NCI-H446 (cell line): ENCODE measurements around the gene RAD17.
"Not testable (repeated sequence)": the region's sequence is repeated elsewhere in the genome, so short reads cannot be mapped to it uniquely, and the experiment has no call there.

ENCODE experiments used
- DNase-seq, 2 experiments: peaks; one replicate each; lab custom pipeline; 2025; lab: John Stamatoyannopoulos, UW

Gene RAD17, protein sequence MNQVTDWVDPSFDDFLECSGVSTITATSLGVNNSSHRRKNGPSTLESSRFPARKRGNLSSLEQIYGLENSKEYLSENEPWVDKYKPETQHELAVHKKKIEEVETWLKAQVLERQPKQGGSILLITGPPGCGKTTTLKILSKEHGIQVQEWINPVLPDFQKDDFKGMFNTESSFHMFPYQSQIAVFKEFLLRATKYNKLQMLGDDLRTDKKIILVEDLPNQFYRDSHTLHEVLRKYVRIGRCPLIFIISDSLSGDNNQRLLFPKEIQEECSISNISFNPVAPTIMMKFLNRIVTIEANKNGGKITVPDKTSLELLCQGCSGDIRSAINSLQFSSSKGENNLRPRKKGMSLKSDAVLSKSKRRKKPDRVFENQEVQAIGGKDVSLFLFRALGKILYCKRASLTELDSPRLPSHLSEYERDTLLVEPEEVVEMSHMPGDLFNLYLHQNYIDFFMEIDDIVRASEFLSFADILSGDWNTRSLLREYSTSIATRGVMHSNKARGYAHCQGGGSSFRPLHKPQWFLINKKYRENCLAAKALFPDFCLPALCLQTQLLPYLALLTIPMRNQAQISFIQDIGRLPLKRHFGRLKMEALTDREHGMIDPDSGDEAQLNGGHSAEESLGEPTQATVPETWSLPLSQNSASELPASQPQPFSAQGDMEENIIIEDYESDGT

DNA sequence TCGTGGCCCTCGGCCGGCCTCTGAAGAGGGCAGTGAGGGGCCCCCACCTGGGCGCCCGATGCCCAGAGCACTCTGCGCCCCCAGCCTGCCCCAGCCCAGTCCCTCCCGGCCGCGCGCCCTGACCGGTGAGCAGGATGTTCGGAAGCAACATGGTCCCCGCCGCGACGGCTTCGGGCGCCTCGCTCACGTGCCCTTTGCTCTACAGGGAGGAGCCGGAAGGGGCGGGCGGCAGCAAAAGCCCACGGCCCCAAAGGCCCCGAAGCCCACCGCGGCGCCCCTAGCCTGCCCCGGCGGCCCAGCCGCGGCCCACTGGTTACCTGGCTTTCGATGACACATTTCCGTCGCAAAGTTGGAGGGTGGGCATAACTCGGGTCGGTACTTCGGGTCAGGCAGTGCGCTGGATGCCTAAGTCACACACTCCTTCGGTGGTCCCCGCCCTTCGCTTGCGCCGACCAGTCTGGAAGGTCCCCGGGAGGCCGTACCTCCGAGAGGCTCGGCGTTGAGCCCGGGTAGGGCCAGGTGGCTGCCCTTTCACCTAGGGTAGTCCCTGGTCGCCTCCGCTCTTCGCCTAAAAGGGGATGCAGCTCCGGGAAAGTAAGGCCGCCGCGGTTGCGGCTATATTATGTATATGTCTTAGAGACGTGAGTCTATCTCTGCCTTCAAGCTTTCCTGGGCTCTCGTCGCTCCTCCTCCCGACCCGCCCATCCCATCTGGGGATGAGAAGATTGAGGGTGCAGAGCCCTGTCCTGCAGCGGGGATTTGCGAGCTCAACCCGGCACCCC is at the start of gene RAD17, which contains the start of the genes AK6 and TAF9:
Gene RAD17, plus strand, starts transcription at position 479 of the 782 bp plus-strand sequence. CDS start 2,391 bp downstream, outside the sequence.
Gene AK6, minus strand, starts transcription at position 181 of the 782 bp plus-strand sequence. Its CDS starts 30 bp downstream, at position 151.
Gene TAF9, minus strand, starts transcription at position 181 of the 782 bp plus-strand sequence. CDS start 3,783 bp downstream, outside the sequence.
- peak; percentile 88 to 89 for DNase-seq

DNA sequence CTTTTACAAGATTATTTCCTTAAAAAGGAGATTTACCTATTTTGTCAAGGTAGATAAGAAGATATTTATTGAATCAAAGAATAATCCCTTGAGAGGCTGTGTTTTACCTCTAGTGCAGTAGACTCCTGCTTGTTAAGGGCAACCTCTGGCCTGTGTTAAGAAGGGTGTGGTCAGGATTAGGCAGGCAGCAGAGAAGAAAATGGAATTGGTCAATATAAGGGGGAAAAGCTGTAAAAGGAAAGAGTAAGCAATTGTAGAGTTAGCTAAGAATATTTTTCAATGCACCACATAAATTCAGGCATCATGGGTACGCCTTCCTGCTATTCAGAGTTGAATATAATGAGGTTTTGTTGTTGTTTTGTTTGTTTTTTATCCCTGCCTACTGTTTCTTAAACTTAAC is 43.3 kb upstream of the RAD17 start:
- no peak for DNase-seq

DNA sequence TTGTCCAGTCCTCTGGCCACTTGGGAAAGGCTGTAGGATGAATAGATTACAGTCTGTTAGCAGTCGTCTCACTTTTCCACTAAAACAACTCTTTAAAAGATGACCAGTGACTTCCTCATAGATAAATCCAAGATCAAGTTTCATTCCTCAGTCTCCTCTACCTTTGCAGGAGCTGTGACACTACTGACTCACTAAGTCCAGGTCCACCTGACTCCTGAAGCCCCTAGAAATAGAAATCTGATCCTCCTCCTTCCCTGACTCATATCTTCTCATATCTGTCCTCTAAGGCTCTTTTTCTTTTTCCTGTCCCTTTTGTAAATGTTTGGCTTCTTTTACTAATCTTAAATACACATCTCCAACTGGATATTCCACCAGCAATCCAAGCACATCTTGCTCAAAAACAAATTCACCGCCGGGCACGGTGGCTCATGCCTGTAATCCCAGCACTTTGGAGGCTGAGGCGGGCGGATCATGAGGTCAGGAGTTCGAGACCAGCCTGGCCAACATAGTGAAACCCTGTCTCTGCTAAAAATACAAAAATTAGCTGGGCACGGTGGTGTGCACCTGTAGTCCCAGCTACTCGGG is 39.6 kb upstream of the RAD17 start:
- no peak for DNase-seq

DNA sequence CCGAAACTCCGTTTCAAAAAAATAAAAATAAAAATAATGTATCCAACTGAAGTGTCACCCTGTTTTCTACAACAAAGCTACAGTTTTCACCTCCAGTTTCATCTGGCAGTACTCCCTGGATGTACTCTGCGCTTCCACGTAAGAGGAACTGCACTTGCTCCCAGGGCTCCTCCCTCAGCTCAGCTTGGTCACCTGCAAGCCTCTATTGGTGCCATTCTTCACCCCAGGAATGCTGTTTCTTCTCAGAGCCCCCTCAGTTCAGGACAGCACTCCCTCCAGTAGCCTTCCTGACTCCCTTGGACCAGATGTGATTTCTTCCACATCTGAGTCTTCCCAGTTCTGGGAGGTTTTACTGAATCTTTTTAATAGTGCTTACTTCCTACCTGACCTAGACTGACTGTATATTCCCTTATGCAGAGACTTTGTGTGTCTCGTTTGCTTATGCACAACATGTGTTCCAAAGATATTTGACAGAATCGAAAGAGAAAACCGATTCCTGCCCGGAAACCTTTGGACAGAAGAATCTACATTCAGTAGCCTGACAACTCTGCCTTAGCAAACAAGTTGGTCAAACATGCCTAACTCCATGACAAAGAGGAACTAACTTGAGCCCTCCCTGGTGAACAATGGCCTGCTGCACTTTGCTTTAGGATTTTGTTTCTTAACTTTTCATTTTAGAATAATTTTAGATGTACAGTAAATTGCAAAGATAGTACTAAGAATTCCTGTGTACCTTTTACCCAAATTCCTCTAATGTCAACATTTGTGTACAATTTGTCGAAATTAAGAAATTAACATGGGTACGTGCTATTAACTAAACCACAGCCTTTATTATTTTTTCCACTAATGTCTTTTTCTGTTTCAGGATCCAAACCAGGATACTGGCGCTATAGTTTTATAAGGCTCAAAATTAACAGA is 37.8 kb upstream of the RAD17 start:
- DNase-seq = no peak

DNA sequence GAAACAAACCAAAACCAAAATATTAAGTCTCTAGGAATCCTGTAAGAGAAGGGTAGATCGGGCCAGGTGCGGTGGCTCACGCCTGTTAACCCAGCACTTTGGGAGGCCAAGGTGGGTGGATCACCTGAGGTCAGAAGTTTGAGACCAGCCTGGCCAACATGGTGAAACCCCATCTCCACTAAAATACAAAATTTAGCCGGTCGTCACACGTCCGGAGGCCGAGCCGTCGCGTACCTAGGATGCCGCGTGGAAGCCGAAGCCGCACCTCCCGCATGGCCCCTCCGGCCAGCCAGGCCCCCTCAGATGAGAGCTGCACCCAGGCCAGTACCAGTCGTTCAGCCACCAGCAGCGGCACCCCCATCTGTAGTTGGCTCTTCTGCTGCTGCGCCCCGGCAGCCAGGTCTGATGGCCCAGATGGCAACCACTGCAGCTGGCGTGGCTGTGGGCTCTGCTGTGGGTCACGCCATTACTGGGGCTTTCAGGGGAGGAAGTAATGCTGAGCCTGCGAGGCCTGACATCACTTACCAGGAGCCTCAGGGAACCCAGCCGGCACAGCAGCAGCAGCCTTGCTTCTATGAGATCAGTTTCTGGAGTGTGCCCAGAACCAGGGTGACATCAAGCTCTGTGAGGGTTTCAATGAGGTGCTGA is 35.8 kb upstream of the RAD17 start:
- DNase-seq = not testable (repeated sequence)

DNA sequence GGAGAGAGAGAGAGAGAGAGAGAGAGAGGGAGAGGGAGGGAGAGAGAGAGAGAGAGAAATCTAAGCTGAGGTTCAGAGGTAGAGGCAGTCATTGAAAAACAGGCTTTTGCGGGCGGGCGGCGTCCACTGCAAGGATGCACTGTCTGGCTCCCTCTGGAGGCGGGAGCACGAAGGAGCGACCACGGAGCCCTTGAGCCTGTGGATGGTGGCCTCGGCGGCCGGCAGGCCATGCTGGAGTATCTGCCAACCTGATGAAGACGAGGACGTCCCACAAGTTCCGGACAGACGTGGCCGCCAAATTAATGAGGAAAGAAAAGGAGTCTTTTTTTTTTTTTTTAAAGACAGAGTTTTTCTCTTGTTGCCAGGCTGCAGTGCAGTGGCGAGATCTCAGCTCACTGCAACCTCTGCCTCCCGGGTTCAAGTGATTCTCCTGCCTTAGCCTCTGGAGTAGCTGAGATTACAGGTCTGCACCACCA is 34.8 kb upstream of the RAD17 start:
- peak; percentile 15 to 69 for DNase-seq

DNA sequence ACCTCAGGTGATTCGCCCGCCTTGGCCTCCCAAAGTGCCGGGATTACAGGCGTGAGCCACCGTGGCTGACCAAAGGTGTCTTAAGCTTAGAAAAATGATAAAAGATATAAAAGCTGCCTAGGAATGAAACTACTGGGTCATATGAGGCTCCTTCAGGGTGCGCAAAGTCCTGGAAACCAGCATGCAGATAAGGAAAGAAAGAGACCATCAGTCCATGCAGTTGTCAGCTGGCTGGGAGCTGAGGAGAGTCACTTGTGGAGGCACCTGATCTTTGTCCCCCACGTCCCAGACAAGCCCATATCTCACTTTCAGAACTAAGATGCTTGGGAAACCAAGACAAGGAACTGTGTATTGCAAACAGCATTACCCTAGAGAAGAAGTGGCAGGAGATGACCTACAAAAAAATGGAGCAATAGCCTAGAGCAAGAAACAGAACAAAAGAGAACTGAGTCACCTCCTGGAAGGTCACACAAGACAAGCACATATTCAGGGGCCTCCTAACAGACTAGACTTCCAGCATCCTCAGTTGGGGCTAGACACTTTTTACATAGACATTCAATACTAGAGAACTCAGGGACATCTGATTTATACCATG is 34.2 kb upstream of the RAD17 start:
- DNase-seq = no peak

DNA sequence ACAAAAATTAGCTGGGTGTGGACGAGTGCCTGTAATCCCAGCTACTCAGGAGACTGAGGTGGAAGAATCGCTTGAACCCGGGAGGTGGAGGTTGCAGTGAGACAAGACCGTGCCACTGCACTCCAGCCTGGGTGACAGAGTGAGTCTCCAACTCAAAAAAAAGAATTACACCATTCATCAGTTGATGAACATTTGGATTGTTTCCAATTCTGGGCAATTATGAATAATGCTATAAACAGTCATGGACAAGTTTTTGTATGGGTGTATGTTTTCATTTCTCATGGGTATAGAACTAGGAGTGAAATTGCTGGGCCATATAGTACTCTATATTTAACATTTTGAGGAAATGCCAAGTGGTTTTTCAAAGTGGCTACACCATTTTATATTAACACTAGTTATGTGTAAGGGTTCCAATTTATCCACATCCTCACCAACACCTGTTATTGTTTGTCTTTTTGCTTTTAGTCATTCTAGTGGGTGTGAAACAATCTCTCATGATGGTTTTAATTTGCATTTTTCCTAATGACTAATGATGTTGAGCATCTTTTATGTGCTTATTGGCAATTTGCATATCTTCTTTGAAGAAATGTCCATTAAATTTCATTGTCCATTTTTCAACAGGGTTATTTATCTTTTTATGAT is 28.0 kb upstream of the RAD17 start:
- no peak for DNase-seq

DNA sequence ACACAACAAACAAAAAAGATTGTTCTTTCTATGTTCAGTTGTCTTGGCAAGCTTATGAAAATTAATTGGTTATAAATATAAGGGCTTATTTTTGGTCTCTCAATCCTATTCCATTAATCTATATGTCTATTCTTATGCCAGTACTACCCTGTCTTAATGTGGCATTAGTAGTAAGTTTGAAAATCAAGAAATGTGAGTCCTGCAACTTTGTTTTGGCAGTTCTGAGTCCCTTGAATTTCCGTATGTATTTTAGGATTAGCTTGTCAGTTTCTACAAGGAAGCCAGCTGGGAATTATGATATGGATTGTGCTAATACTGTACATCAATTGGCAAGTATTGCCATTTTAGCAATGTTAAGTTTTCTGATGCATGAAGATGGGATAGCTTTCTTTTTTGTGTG is 26.5 kb upstream of the RAD17 start:
- DNase-seq = no peak

DNA sequence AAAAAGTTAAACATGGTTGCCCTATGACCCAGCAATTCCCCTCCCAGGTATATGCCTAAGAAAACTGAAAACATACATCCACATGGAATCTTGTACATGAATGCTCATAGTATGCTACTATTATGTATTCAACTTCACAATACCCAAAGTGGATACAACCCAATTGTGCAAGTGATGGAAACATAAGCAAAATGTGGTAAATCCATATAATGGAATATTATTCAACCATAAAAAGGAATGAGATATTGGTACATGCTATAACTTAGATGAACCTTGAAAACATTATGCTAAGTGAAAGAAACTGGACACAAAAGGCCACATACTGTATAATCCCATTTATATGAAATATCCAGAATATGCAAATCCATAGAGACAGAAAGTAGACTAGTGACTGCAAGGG is 19.0 kb upstream of the RAD17 start:
- DNase-seq = no peak

DNA sequence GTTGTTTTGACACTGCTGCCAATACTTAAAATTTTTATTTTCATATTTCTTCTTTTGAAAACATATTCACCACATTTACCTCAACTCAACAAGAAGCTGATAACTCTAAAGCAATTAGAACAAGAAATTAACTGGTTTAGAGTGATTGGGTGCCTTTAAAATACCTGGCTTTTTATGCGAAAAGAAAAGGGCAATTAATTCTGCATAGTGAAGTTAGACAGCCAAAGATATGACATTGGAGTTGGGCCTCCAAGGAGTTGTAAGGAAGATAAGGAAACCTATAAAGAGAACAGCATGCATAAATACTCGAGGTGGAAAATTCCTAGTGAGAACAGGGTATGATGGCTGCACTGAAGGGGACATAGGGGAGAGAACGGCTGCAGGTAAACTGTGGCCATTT is 9.9 kb upstream of the RAD17 start:
- DNase-seq = no peak

DNA sequence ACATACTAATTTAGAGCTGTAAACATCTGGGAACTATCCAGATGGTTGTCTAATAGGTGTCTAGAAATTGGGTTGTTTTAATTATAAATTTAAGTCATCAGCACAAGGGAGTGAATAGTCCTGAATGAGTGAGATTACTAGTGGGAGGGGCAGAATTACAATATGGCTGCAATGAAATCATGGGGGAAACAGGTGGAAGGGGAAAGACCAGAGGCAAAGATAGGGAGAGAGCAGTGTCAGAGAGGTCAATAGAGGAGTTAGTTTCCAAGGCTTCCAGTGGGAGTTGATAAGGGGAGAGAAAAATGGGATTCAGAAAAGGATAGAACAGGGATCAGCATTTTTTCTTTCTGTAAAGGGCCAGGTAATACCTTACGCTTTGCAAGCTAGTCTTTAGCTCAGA is 9.2 kb upstream of the RAD17 start:
- no peak for DNase-seq

DNA sequence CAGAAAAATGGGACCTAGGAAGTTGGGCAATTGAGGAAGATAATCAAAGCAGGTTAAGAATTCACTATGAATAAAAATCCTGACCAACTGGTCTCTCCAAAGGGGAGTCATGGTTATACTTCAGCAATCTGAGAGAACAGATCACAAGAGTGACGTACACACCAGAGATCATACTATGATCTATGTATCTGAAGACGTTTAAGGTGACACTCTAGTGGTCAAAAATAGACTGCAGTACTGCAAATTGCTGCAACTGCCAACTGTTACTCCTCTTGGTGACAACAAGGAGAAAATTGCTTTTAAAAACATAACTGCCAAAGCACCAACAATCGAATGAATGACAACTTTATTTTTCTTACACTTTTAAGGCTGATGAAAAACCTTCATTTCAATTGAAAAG is 5.2 kb upstream of the RAD17 start:
- DNase-seq = no peak

DNA sequence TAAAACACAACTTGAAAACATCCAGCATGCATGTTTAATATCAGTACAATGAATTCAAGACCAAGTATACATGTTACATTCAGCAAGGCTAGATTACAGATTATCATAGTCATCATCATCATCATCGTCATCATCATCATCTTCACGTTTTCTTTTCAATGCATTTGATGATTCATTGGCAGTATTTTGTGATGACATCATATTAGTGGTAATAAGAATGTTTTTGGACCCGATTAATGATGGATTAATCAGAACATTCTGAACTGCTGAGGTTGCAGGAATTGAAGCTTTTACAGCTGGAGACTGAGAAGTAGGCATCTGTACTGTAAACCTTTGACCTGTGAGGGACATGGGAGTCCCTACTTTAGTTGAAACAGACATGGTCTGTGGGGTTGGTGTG is 4.8 kb upstream of the RAD17 start:
- DNase-seq = no peak

DNA sequence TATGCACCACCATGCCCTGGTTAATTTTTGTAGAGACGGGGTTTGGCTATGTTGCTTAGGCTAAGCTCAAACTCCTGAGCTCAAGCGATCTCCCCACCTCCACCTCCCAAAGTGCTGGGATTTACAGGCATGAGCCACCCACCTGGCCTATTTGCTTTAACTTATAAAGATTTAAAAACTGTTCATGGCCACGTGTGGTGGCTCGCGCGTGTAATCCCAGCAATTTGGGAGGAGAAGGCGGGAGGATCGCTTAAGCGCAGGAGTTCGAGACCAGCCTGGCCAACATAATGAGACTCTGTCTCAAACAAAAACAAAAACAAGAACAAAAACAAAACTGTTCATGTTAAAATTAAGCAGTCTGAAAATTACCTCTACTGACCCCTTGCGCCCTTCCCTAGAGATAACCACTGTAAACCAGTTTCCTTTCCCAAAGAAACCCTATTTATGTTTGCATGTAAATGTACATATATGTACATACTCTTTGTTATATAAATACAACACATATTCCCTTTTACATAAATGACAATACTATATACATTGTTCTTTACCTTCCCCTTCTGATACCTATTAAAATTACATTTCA is 1.8 kb upstream of the RAD17 start:
- DNase-seq = no peak

DNA sequence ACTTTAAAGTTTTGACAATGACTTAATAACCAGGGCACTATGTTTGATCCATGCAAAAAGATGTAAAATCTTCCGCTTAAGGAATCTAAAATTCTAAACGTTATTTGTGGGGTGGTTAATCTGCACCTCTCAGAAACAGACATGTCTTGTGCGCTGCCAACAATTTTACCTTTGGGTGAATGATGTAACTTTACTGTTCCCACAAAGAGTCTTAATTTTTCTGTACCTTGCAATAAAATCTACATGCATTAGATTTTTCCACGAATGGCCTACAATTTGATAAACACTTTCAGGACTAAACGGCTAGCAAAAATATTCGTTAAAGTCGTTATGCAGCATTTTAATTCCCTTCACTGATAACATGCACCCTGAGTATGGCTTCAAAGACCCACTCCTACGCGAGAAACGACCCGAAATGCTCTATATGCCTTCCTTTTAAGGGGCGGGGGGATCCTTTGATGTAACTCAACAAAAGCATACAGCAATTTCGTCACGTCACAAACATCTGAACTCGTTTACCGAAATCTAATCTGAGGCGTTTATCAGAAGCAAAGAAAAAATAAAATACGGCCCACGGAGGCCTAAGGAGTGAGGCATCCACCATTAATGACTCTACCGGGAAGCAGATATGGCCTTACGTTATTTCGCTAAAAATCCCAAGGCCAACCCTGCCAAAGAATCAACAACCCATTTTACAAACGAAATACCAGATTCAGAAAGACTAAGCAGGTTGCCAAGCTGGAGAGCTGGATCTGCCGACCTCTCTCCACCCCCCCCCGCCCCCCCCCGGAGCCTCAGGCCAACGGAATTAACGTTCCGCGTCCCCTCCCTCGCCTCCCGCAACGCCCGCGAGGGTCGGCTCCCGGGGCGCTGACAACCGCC is 919 bp upstream of the RAD17 start:
- DNase-seq = peak in 1 of 2 experiments; percentile 27

DNA sequence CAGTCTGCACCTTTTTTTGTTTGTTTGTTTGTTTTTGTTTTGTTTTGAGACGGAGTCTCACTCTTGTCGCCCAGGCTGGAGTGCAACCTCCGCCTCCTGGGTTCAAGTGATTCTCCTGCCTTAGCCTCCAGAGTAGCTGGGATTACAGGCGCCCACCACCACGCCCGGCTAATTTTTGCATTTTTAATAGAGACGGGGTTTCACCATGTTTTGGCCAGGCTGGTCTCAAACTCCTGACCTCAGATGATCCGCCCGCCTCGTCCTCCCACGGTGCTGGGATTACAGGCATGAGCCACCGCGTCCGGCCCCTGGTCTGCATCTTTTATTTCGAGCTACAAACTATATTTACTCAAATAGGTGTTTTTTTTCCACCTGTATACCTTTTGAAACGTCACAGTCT is 717 bp downstream of the RAD17 start:
- not testable (repeated sequence) for DNase-seq

DNA sequence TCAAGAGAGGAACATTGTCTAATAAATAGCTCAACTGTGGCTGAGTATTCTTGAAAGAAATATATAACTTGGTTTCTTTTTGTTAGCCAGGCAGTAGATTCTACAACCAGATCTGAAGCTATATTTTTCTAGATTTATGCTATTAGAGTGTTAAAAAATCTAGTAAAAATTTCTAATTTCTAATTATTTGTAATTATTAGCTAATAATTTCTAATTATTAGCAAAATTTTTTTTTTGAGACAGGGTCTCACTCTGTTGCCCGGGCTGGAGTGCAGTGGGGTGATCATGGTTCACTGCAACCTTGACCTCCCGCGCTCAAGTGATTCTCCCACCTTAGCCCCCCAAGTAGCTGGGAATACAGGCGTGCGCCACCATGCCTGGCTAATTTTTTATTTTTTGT is 2.8 kb downstream of the RAD17 start:
- no peak for DNase-seq
